T-helper 17 cell (primary cell): Measurements from ENCODE around the gene LARP6. TPM values are rescaled to one million over a fixed set of nuclear protein-coding genes. Genes with fewer than 3 reads are reported as not detected.
"Not testable (repeated sequence)": the region's sequence is repeated elsewhere in the genome, so short reads cannot be mapped to it uniquely, and the experiment has no call there.

Experiments used
- ATAC-seq: fragments of 150-1000 bp; cut with Tn5 transposase; 2 replicates; pipeline ENCODE4 v1.10.0; 2021; ENCODE audit warnings: mild to moderate bottlenecking, moderate library complexity
- DNase-seq, 3 donors: peaks; one replicate each; pipeline versions ENCODE4 v3.0.0 to v3.0.0-alpha.2; 2020 to 2021
- H3K9me3 ChIP-seq: one replicate; pipeline ENCODE4 v1.7.0; 2013; ENCODE audit warnings: low read length, mild to moderate bottlenecking; ENCODE audit not compliant: control insufficient read depth, poor library complexity, severe bottlenecking
- H3K27ac Mint-ChIP-seq: one replicate; pipeline ENCODE4 v1.8.0; 2022; ENCODE audit warnings: mild to moderate bottlenecking, moderate library complexity, mixed read lengths
- H3K27me3 Mint-ChIP-seq: one replicate; pipeline ENCODE4 v1.8.0; 2022; ENCODE audit warnings: mixed read lengths
- H3K36me3 Mint-ChIP-seq: one replicate; pipeline ENCODE4 v1.8.0; 2022; ENCODE audit warnings: low read depth, mixed read lengths
- H3K4me1 Mint-ChIP-seq: one replicate; pipeline ENCODE4 v1.8.0; 2022; ENCODE audit warnings: mild to moderate bottlenecking, mixed read lengths
- H3K4me3 Mint-ChIP-seq: one replicate; pipeline ENCODE4 v1.8.0; 2022; ENCODE audit warnings: mild to moderate bottlenecking, moderate library complexity, mixed read lengths
- total RNA-seq, 4 donors: library from RNA in 2 of 4; stranded (reverse) in 2 of 4; gene quantifications; one replicate each; pipeline ENCODE4 v1.2.3 and lab custom pipeline; 2022 to 2026

LARP6 gene
- total RNA-seq, 2 donors from 2014 or later: 0.35 TPM; not detected in 1

DNA sequence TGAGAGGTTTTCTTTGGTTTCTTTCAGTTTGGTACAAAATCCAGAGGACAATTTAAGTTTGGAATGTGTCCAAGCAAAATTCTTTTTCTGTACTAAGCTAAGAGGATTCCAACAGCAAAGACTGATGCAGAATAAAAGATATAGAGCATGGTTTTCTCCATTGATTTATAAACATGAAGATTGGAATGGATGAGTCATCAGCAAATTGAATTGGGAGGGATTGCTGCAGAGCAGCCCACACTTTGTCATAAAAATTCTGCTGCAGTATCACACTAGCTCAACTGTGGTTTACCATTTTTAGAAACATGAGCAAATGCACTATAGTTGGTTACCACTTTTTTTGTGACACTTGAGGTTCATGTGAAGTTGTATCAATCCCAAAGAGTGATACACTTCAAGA lies 16.1 kb upstream of the LARP6 start:
- no peak overlapping the region for H3K27ac Mint-ChIP-seq

DNA sequence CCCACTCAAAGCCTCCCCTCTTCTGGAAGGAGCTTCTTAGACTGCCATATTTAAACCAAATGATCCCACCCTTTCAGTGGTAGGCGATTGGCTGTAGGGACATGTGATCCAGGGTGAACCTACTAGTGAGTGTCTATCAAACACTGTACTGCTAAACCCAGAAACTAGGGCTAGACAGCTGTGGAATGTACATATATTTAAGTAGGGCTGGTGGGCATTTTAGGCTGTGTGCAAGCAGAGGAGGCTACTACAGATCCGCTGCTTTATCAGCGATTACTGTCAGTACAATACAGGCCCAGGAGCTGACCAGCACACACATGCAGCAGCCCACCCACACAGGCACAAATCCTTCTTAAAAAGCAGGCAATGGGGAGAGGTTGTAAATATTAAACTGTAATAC lies 15.4 kb upstream of the LARP6 start:
- H3K36me3 Mint-ChIP-seq: peaks cover 2% of the 10 kb centered on the region
- no peak overlapping the region for H3K4me3 Mint-ChIP-seq
- H3K27me3 Mint-ChIP-seq: peaks cover 23% of the 10 kb centered on the region
- ATAC-seq (no peak), DNase-seq (no peak)
- H3K4me1 Mint-ChIP-seq: no peaks in the 10 kb centered on the region
- H3K27ac Mint-ChIP-seq: no peak overlapping the region
- H3K9me3 ChIP-seq: no peaks in the 10 kb centered on the region

More for the DNA sequence above, 16.1 kb upstream of the LARP6 start:
- no peaks in the 10 kb centered on the region for H3K4me1 Mint-ChIP-seq
- no peaks in the 10 kb centered on the region for H3K9me3 ChIP-seq
- H3K36me3 Mint-ChIP-seq: peaks cover 2% of the 10 kb centered on the region
- no peak for ATAC-seq
- H3K4me3 Mint-ChIP-seq: no peak overlapping the region
- H3K27me3 Mint-ChIP-seq: peaks cover 30% of the 10 kb centered on the region
- DNase-seq: no peak

DNA sequence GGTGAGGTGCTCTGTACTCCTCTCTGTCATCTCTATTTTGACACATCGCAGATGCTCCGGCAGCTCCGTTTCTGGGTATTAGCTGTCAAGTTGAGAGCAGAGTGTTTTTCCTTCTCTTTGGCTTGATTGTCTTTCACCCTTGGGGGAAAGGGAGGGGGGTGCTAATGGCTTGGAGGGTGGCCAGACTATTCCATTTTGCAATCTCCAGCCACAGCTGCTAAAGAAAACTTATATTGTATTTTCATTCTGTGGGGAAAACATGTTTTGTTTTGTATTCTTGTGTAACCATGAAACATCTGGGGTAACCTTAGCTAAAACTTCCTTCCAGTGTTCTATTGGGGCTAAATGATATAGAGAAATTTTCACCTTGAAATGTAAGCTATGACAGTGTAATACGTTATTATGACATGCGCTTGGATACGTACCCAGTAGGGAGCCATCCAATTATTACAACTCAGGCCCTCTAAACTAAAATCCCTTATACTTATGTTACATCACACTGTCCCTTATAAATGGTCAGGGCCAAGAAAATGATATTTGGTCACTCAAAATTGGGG lies 14.0 kb upstream of the LARP6 start:
- no peak for ATAC-seq
- H3K36me3 Mint-ChIP-seq: peaks cover 2% of the 10 kb centered on the region

DNA sequence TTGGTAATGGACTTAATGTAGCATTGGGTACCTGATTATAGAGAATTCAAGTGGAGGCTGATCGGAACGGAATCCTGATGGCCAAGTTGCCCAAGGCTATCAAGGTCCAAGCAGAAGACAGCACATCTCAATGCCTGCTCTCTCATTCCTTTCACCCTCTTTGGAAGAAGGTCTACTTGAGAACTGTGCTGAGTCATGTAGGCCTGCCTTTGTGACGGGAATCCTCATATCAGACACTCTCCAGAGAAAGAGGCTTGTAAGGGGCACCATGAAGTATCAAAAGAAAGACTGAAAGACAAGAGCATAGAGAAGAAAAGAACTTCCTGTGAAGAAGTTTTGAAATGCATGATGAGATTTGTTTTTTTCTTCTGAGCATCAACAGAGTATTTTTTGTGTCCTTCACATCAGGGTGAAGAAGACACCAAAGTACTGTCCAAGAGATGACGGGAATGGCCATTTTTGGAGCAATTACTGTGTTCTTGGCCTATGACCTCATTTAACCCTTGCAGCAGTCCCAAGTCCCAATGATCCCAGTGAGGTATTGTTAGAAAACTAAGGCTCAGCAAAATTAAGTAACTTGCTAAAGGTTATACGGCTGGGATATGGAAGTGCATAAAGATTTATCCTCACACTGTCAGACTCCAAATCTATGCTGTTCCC lies 13.2 kb upstream of the LARP6 start:
- ATAC-seq (no peak), DNase-seq (no peak)
- Mint-ChIP-seq H3K4me3 (no peak overlapping the region), H3K36me3 (peaks cover 2% of the 10 kb centered on the region), H3K27me3 (peaks cover 18% of the 10 kb centered on the region), H3K4me1 (no peaks in the 10 kb centered on the region), H3K27ac (no peak overlapping the region)
- H3K9me3 ChIP-seq: no peaks in the 10 kb centered on the region

More for the DNA sequence above, 14.0 kb upstream of the LARP6 start:
- H3K4me3 Mint-ChIP-seq: no peak overlapping the region
- H3K27ac Mint-ChIP-seq: no peak overlapping the region
- no peaks in the 10 kb centered on the region for H3K9me3 ChIP-seq
- no peaks in the 10 kb centered on the region for H3K4me1 Mint-ChIP-seq
- H3K27me3 Mint-ChIP-seq: peaks cover 18% of the 10 kb centered on the region
- DNase-seq: no peak

DNA sequence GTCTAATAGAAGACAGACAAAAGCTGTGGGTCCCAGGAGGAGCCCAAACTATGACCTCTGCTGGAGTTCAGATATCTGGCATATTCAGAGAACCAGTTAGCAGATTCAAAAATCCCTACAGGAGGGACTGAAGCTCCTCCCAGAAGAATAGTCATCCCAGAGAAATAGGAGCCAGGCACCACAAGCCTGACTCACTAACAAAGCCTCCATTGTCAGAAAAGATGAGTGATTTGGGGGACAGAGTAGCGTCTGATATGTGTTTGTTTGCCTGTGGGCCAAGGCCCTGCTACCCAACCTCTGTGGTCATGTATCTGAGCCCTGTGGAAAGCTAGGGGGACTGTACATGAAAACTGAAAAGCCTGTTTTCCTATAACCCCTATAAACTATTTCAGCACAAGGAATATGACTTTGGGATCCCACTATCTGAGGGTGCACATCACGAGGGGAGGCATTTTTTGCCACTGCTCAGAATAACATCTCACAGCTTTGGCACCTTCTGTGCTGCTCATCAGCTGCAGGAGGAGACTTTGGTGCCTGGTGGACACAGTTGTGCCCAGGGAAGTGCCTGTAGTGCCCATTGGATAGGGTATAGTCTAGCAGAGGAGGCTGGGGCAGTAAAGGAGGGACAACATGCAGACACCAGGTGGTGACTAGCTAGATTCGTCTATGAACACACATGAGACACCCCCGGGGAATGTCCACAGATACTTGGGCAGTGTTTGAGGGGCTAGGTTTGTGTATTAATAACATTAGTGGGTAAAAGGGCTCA lies 9.7 kb upstream of the LARP6 start:
- peaks cover 2% of the 10 kb centered on the region for H3K36me3 Mint-ChIP-seq
- no peak overlapping the region for H3K27ac Mint-ChIP-seq
- ATAC-seq (no peak), DNase-seq (no peak)
- no peaks in the 10 kb centered on the region for H3K9me3 ChIP-seq
- no peaks in the 10 kb centered on the region for H3K4me1 Mint-ChIP-seq
- no peak overlapping the region for H3K4me3 Mint-ChIP-seq
- H3K27me3 Mint-ChIP-seq: peaks cover 28% of the 10 kb centered on the region

DNA sequence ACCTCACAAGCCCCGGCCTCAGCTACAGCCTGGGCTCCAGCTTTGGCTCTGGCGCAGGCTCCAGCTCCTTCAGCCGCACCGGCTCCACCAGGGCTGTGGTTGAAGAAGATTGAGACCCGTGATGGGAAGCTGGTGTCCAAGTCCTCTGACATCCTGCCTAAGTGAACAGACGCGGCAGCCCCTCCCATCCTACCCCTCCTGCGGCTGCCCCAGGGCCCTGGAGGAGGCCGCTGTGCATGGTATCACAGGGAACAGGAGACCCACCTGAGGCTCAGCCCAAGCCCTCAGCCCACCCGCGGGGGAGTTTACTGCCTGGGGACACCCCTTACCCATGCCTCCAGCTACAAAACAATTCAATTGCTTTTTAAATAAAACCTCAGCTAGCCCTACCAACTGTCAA lies 6.0 kb upstream of the LARP6 start:
- H3K9me3 ChIP-seq: no peaks in the 10 kb centered on the region
- Mint-ChIP-seq H3K4me3 (no peak overlapping the region), H3K4me1 (no peaks in the 10 kb centered on the region), H3K36me3 (peaks cover 2% of the 10 kb centered on the region), H3K27me3 (peaks cover 46% of the 10 kb centered on the region), H3K27ac (no peak overlapping the region)
- ATAC-seq (no peak), DNase-seq (no peak)

DNA sequence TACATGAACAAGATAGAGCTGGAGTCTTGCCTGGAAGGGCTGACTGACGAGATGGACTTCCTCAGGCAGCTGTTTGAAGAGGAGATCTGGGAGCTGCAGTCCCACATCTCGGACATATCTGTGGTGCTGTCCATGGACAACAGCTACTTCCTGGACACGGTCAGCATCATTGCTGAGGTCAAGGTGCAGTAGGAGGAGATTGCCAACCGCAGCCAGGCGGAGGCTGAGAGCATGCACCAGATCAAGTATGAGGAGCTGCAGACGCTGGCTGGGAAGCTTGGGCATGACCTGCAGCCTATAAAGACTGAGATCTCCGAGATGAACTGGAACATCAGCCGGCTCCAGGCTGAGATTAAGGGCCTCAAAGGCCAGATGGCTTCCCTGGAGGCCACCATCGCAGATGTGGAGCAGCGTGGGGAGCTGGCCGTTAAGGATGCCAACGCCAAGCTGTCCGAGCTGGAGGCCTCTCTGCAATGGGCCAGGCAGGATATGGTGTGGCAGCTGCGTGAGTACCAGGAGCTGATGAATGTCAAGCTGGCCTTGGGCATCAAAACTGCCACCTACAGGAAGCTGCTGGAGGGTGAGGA lies 5.5 kb upstream of the LARP6 start:
- DNase-seq (no peak), ATAC-seq (no peak)
- H3K27me3 Mint-ChIP-seq: peaks cover 52% of the 10 kb centered on the region
- H3K9me3 ChIP-seq: no peaks in the 10 kb centered on the region
- no peak overlapping the region for H3K4me3 Mint-ChIP-seq
- H3K36me3 Mint-ChIP-seq: peaks cover 2% of the 10 kb centered on the region
- H3K27ac Mint-ChIP-seq: no peak overlapping the region
- peaks cover 2% of the 10 kb centered on the region for H3K4me1 Mint-ChIP-seq

DNA sequence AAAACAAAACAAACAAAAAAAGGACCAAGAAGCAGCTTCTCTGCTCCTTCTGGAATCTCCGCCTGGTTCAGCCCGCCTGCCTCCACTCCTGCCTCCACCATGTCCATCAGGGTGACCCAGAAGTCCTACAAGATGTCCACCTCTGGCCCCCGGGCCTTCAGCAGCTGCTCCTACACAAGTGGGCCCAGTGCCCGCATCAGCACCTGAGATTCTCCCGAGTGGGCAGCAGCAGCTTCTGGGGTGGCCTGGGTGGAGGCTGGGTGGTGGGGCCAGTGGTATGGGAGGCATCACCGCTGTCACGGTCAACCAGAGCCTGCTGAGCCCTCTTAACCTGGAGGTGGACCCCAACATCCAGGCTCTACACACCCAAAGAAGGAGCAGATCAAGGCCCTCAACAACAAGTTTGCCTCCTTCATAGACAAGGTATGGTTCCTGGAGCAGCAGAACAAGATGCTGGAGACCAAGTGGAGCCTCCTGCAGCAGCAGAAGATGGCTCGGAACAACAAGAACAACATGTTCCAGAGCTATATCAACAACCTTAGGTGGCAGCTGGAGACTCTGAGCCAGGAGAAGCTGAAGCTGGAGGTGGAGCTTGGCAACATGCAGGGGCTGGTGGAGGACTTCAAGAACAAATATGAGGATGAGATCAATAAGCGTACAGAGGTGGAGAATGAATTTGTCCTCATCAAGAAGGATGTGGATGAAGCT lies 4.8 kb upstream of the LARP6 start:
- H3K27me3 Mint-ChIP-seq: peaks cover 54% of the 10 kb centered on the region
- not testable (repeated sequence) for H3K27ac Mint-ChIP-seq, ATAC-seq

DNA sequence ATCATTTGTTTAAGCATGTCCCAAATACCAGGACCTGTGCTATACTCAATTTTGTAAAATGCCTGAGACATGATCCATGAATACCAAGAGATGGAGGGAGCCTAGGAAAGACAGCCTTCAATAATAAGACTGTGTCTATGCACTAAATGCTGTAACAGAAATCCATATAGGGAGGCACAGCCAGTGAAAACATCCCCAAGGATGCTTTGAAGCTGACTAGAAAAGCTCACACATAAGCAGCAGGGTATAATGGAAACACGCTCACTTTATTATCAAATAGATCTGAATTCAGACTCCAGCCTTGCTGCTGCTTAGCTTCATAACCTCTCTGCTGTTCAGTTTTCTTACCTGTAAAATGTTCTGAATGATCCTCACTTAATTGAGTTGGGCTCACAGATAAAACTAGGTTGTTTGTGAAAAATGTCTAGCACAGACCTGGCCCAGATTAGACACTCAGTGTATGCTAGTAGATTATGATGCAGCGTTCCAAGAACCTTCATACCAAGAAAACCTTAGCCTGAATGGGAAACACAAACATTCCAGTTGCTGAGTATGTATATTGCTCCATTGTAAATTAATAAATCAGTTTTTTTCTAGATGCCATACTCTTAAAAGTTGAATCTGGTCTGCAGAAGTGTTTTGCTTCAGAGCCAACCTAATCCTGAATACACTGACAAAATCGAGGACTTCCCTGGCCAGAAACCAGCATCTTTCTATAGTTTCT lies 3.8 kb upstream of the LARP6 start:
- no peak for DNase-seq
- peaks cover 2% of the 10 kb centered on the region for H3K36me3 Mint-ChIP-seq
- H3K9me3 ChIP-seq: no peaks in the 10 kb centered on the region
- H3K27ac Mint-ChIP-seq: no peak overlapping the region
- peaks cover 4% of the 10 kb centered on the region for H3K4me1 Mint-ChIP-seq
- ATAC-seq: no peak
- peaks cover 54% of the 10 kb centered on the region for H3K27me3 Mint-ChIP-seq
- H3K4me3 Mint-ChIP-seq: no peak overlapping the region

More for the DNA sequence above, 4.8 kb upstream of the LARP6 start:
- H3K9me3 ChIP-seq, H3K4me3 Mint-ChIP-seq, H3K36me3 Mint-ChIP-seq, H3K4me1 Mint-ChIP-seq, DNase-seq: not testable (repeated sequence)

DNA sequence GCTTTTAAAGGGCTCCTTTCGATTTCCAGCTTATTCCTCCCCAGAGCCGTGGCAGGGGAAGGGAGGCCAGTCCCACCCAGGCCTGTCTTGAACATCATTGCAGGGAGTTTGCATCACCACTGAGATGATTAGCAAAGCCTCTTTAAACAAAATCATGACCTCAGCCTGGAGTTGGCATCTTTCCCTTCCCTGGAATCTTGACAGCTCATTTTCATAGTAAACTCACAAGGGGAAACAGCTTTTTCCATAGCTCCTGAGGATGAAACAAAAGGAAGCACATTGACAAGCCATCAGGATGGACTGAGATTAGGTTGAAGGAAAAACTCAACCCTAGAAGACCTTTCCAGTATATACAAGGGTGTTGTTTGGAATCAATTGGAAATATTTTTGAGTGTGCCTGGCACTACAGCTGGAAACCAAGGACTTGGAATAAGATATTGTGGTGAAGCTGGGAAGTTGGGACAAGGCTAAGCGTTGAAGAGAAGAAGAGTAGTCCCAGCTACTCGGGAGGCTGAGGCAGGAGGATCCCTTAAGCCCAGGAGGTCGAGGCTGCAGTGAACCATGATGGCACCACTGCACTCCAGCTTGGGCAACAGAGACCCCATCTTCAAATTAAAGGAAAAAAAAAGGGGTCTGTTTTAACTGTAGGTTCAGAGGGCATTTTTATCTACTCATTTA lies 3.1 kb upstream of the LARP6 start:
- H3K9me3 ChIP-seq: no peaks in the 10 kb centered on the region
- H3K4me1 Mint-ChIP-seq: peaks cover 4% of the 10 kb centered on the region
- ATAC-seq: no peak
- peaks cover 2% of the 10 kb centered on the region for H3K36me3 Mint-ChIP-seq
- no peak overlapping the region for H3K4me3 Mint-ChIP-seq
- H3K27ac Mint-ChIP-seq: no peak overlapping the region
- DNase-seq: no peak
- peaks cover 61% of the 10 kb centered on the region for H3K27me3 Mint-ChIP-seq

DNA sequence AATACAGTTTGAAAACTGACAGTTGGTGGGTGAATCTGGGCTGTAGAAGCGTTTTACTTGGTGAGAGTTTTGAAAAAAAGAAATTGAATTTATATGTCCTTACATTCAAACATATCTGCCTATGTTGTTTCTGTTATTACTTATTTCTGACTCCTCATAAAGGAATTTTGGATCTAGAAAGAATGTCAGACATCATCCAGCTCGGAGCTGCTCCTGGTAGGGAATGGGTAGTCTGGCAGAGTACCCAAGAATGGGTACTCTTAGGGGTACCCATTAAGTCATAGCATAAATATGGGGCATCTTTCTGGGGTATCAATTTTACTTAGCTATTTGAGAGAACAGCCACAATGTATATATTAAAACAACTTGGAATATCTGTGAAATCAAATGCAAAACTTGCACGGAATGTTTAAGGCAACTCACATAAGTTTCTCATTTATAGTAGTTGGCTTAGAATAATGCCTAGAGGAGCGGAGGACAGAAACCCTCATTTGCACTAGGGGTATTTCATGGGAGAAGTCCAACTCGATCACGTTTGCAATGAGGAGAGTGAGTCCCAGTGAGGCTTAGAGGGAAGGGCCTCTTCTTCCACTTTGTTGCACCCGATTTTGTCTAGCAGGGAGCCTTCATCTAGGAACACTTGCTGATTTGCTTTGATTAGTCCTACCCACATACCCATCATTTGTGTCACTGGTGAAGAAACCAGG lies 2.4 kb upstream of the LARP6 start:
- DNase-seq: no peak
- Mint-ChIP-seq H3K4me1 (peaks cover 4% of the 10 kb centered on the region), H3K27me3 (peaks cover 63% of the 10 kb centered on the region), H3K27ac (no peak overlapping the region), H3K4me3 (no peak overlapping the region), H3K36me3 (peaks cover 2% of the 10 kb centered on the region)
- no peak for ATAC-seq
- H3K9me3 ChIP-seq: no peaks in the 10 kb centered on the region

DNA sequence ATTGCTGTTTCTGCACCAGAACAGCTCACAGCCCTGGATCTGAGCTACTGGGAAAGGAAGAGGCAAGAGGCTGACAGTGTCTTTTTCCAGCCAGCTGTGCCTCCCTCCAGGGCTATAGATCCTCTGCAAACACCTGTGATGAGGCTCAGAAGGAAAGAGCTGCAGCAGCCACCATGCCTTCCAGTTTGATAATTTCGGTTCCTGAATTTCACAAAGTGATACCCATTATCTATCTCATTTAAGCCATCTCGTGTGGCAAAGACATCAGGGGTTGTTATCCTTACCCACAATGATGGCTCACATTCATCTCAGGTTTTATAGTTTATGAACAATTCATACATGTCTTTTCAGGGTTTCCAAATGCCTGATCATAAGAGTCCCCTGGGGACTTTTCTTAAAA lies 1.8 kb upstream of the LARP6 start:
- H3K27me3 Mint-ChIP-seq: peaks cover 69% of the 10 kb centered on the region
- no peak overlapping the region for H3K27ac Mint-ChIP-seq

More for the DNA sequence above, 1.8 kb upstream of the LARP6 start:
- no peak for DNase-seq
- ATAC-seq: no peak
- H3K36me3 Mint-ChIP-seq: peaks cover 2% of the 10 kb centered on the region
- no peaks in the 10 kb centered on the region for H3K9me3 ChIP-seq
- peaks cover 4% of the 10 kb centered on the region for H3K4me1 Mint-ChIP-seq
- H3K4me3 Mint-ChIP-seq: no peak overlapping the region
